HL-60/S4 treated with phorbol 12-myristate 13-acetate at 8.2 ng/mL for 4 days and 3 days (cell line): Measurements from ENCODE around the gene FAF2.
"Not testable (repeated sequence)": the region's sequence is repeated elsewhere in the genome, so short reads cannot be mapped to it uniquely, and the experiment has no call there.

ENCODE experiments used
- in situ Hi-C: fragments of 300-500 bp; cut with MboI; formaldehyde crosslinking; loops from 2 replicates; pipeline ENCODE4 v1.15.0; 2022; ENCODE audit warnings: low sequenced_read_pairs

The FAF2 gene

DNA sequence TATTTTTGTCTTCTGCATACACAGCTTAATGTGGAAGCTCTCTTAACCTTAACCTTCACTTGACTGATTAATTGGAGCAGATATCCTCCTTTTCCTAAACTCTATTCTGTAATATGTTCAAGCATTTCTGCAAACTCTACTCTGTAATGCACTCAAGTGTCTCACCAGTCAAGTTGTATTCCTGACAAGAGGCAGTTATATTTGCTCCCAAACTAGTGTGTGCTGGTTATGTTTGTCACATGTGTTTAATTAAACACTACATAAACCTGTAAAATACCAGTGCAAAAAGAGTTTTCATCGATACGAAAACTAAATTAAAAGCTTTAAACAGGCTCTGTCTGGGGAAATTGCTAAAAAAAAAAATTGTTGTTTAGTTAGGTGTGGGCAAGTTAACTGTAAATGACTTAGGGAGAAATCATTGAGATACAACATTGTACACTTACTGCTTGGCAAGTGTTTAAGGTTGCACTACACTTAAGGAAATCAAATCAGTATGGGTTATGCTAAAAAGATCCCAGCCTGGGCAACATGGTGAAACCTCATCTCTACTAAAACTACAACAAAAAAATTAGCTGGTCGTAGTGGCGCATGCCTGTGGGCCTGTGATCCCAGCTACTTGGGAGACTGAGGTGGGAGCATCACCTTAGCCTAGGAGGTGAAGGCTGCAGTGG, 6.7 kb downstream of the FAF2 start:
- in situ Hi-C loops = no loop called here

DNA sequence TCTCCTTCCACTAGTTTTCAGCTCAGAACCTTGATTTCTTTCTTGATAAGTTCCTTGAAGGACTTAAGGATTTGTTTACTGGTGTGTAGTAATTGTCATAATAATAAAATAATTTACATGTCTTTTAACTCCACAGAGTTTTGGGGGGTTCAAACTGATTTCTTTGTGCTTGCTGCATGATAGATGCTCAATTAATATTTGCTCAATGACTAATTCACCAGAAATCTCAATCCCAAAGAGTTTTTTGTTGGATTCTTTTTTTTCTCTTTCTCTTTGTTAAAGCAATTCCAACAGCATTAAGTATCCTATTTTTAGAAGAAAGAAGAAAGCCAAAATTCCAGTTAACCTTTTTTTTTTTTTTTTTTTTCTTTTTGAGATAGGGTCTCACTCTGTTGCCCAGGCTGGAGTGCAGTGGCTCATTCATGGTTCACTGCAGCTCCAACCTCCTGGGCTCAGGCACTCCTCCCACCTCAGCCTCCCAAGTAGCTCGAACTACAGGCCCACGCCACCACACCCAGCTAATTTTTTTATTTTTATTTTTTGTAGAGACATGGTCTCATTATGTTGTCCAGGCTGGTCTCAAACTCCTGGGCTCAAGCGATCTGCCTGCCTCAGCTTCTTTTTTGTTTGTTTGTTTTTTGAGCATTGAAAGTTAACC, 10.8 kb downstream of the FAF2 start:
- in situ Hi-C loops = no loop called here

DNA sequence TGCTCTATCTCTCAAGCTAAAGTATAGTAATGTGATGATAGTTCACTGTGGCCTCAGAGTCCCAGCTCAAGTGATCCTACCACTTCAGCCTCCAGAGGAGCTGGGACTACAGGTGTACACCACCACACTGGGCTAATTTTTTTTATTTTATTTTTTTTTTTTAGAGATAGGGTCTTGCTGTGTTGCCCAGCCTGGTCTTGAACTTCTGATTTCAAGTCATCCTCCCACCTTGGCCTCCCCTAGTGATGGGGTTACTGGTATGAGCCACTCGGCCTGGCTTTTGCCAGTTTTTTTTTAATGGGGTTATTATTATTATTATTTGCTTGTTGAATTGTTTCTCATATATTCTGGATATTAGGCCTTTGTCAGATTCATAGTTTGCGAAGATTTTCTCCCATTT, 13.2 kb downstream of the FAF2 start:
- in situ Hi-C loops = no loop called here

DNA sequence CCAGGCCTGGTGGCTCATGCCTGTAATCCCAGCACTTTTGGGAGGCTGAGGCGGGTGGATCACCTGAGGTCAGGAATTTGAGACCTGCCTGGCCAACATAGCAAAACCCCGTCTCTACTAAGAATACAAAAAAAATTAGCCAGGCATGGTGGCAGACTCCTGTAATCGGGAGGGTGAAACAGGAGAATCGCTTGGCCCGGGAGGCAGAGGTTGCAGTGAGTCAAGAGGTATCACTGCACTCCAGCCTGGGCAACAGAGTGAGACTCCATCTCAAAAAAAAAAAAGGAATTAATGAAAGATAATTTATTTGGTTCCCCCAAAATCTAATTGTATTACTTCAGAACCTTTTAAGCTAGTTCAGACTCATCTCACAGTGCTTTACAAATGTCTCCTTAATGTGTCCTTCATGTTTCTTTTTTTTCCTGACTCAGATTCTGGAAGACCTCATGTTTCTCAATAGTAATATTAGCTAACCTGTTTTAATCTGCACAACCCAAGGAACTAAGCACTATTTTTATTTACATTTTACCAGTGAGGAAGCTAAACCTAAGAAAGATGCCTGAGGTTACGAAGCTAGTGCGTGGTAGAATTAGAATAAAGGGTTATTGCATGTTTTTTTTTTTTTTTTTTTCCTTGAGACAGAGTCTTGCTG, 15.1 kb downstream of the FAF2 start:
- in situ Hi-C loops = no loop called here

DNA sequence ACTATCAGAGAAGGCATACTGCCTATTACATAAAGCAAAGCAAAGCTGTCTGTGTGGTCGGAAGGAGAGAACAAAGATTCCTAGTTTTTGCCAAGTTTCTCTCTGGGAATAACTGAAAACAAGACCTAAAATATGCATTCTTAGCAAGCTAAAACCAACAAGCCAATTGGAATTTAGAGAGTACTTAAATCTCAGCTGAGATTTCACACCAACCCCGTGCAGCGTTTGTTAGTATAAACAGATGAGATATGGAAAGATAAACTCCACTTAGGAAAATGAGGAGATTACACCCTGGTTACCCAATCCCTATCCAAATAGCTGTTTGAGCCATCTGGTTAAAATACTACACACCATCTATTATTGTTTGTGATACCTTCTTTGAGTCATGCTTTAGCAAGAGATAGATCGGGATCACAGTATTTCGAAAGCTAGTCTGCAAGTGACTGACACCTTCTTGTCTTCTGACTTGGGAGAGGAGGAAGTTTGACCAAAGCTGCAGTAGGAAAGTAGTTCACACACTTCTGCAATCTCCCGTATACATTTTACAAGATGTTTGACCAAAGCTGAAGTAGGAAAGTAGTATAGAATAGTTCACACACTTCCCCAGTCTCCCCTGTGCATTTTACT, 18.2 kb downstream of the FAF2 start:
- in situ Hi-C loops = no loop called here

DNA sequence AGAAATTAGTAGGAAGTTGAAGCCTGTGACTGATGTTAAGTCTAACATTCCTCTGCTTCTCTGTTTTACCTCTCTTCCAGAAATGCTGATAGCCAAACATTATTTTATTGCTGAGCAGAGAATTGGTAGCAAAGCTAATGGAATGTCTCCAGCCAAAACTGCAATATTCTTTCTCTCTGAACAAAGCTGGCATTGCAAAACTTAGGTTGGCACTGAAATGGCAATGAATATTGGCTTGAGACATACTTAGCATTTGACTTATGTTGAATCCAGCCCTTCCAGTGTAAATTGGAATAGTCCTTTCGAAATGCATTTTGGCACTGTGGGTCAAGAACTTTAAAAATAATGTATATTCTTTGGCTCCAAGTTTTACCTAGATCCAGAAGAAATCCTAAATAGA, 21.1 kb downstream of the FAF2 start:
- in situ Hi-C loops = no loop called here

DNA sequence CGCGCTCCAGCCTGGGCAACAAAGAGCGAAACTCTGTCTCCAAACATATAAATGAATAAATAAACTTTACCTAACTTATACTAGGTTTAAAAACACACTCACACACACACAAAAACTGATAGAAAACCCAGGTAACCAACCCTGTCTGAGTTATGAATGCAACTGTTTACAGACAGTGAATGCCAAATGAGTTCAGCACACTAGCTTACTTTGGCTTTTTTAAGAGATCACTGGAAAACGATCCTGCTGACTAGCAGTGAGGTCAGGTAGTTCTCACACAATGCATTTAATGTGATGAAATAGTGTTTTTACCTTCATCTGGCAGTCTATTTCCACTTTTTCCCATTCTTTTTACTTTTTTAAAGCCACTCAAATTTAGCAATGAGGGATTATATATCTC, 22.4 kb downstream of the FAF2 start:
- in situ Hi-C loops = no loop called here

DNA sequence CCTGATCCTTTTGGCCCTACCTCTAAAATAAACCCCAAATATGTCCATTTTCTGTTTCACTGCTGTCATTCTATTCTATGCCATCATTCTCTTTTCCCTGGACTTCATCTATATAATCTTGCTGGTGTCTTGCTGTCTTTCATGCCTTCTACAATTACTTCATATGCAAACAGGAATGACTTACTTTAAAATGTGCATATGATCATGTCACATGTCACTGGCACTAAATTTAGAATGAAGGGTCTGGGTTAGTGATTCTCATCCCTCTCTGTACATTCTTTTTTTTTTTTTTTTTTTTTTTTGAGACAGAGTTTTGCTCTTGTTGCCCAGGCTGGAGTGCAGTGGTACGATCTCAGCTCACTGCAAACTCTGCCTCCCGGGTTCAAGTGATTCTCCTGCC, 22.9 kb downstream of the FAF2 start:
- in situ Hi-C loops = no loop called here

DNA sequence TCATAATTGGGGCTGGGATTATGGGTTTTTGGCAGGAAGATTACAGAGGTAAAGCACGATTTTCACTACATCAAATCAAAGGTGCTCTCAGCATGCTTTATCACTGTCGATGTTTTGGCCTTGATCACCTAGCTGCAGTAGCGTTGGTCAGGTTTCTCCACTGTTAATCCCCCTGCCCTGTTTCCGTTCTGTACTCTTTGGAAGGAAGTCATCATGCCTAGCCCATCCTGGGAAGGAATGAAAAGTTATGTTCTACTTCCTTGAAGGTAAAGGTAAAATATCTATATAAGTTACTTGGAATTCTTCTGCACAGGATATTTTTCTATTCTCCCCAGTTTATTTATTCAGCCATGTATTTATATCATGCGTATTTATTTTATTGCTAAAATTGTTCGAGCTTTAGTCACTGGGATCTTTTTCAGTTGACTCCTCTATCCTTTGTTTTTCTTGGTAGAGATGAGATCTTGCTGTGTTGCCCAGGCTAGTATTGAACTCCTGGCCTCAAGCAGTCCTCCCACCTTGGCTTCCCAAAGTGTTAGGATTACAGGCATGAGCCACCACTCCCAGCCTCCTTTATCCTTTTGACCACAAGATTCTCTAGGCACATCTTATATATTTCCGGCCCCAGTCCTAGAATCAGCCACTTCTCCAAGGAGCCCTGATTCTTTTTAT, 25.3 kb downstream of the FAF2 start:
- in situ Hi-C loops = no loop called here

DNA sequence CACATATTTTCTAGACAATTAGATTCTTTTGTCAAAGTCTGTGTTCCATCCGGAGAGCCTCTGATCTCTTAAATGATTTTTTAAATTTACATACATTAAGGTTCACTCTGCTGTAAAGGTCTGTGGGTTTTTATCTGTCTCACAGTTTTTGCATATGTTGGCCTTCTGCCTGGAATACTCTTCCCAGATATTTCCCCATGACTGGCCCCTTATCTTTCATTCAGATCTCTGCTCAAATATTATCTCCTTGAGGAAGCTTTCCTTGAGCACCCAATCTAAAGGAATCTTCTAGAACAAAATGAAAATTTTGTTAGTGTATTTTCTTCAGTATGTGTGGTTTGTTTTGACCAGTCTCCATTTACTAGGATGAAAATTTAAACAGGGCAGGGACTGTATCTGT, 26.3 kb downstream of the FAF2 start:
- in situ Hi-C loops = no loop called here

DNA sequence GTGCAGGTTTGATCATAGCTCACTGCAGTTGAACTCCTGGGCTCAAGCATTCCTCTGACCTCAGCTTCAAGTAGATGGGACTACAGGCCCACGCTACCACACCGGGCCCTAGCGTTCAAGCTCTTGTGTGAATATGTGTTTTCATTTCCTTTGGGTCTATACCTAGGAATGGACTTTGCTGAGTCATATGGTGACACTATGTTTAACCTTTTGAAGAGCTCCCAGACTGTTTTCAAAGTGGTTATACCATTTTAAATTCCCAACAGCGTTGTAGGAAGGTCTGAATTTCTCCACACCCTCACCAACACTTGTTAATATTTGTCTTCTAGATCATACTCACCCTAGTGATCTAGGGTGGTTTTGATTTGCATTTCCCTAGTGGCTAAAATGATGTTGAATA, 33.5 kb downstream of the FAF2 start:
- in situ Hi-C loops = no loop called here

DNA sequence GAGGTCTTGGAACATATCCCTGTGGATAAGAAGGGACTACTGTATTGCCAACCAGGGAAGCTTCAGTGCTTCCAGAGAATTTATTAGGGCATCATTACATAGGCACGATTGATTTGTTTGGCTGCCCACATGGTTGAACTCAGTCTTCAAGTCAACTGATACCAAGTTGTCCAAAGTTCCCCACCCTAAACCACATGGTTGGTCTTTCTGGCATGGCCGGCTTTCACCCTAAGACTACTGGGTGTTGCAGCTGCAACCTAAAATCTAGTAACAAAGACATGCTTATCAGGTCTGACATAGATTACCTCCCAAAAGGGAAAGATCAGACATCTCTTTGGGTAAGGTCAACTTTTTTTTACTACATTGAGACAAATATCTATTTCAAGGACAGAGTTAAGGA, 37.0 kb downstream of the FAF2 start:
- in situ Hi-C loops = no loop called here

DNA sequence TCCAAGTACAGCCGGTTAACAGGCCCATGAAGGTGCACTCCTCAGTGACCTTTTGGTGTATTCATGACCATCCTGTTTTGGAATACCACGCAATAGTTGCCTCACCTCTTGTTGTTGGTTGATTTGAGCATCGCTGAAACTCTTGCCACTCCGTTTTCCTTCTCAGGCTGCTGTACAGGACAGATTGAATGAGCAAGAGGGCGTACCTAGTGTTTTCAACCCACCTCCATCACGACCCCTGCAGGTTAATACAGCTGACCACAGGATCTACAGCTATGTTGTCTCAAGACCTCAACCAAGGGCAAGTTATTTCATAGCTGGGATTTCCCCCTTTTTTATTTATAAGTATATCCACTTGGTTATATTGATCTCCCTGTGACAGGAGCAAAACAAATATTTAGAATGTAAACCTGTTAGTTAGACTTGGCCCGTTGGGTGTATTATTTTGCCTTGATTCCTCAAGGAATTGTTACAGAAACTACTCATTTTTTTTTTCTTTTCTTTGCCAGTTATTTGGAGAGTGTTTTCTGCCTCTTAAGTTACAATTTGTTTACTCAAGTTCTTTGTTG, 38.1 kb downstream of the FAF2 start:
- in situ Hi-C loops = no loop called here

DNA sequence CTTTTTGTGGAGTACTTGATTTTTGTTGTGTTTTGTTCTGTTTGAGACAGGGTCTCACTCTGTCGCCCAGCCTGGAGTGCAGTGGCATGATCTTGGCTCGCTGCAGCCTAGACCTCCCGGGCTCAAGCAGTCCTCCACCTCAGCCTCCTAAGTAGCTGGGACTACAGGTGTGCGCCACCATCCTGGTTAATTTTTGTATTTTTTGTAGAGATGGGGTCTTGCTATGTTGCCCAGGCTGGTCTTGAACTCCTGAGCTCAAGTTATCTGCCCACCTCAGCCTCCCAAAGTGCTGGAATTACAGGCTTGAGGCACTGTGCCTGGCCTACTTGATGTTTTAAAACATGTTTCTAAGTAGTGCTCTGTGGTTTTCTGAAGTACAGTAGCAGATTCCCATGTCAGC, 39.0 kb downstream of the FAF2 start:
- in situ Hi-C loops = not testable (repeated sequence)

DNA sequence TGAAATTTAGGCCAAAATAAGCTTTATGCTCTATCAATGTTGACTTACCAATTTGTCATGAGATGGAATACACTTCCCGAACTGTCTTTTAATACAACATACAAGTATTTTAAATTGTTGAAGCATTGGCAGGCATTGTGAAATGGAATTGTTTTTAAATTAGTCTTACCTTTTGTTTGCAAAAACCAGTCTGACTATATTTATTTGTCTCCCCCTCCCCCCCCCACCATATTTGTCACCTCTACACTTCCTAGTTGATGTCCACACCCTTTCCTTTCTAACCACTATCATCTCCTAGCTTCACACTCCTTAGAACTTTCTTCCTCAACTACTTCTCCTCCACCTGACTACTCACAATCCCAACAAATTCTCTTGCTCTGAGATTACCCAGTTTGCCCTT, 40.9 kb downstream of the FAF2 start:
- in situ Hi-C loops = no loop called here

DNA sequence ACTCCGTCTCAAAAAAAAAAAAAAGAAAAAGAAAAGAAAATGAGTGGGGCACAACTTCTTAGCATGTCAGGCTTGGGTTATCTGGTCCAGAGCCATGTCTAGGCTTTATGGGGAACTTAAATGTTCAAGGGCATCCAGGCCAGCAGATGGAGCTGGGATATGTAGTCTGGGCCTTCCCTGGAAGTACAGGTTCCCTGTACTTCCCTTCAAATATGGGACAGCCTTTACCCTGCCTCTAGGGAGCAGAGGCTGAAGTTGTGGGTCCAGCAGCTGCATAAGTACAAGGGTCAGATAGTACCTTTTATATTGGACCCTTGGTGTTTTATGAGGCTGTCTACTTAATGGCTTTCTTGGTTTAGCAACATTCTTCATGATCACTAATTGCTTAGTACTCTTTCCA, 42.1 kb downstream of the FAF2 start:
- in situ Hi-C loops = no loop called here

DNA sequence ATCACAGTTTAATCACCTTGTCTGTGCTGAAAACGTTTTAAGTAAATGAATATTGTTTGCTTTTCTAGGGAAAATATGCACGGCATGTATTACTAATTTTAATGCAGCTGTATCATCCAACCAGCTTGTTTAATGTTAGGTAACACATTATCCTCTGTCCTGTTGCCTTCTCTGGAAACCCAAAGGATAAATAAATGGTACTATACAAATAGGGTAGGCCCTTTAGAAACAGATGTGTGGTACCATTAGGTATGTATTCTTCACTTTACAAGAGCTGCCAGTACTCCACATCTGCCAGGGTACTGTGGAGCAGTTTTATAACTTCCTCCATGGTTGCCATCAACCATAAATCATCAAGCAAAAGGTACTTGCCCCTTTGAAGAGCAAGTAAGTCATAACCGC, 42.9 kb downstream of the FAF2 start:
- in situ Hi-C loops = no loop called here

DNA sequence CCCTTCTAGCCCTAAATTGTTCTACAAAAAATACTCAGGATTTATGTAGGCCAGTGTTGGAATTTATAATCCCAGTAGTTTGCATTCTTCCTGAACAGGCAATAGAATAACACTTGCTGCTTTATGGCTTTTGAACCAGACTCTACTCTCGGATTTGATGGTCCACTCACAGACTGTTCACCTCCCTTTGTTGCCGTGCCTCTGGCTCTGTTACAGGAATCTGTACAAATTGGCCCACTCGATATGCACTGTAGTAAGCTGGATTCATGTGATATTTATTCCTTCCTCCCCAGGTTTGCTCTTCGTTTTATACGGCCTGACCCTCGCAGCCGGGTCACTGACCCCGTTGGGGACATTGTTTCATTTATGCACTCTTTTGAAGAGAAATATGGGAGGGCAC, 43.7 kb downstream of the FAF2 start:
- in situ Hi-C loops = no loop called here

DNA sequence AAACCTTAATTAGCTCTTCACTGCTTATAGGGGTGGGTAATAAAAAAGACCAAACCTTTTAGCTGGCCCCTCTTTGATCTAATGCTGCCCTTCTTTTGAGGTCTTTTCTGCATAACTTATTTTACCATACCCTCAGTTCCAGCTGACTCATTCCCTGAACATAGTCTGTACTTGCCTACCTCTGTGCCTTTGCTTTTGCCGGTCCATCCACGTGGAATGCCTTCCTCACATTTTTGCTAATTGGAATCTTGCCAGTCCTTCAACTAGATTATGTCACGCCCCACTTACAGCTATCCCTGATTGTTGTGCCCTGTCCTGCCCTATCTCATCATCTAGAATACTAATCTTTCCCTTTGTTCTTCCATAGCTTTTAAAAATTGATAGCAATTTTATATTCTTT, 44.2 kb downstream of the FAF2 start:
- in situ Hi-C loops = no loop called here

DNA sequence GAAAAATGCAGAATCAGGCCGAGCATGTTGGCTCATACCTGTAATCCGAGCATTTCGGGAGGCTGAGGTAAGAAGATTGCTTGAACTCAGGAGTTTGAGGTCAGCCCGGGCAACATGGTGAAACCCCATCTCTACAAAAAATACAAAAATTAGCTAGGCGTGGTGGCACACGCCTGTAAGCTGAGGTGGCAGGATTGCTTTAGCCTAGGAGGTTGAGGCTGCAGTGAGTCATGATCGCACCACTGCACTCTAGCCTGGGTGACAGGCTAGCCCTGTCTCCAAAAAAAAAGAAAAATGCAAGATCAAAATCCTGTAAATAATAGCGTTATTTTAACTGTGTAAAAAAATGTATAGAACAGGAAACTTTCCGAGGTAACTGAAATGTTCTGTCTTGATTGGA, 49.7 kb downstream of the FAF2 start:
- in situ Hi-C loops = no loop called here

DNA sequence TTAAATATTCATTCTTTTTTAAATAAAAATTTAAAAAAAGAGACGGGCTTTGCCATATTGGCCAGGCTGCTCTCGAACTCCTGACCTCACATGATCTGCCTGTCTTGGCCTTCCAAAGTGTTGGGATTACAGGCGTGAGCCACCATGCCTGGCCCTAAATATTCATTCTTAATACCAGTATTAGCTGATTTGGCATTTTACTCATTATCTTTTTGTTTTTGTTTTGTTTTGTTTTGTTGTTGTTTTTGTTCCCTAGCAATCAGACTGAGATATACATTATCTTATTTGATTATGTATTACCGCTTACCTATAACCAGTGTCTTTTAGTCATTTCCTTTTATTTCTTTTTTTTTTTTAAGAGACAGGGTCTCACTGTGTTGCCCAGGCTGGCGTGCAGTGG, 51.1 kb downstream of the FAF2 start:
- in situ Hi-C loops = no loop called here
